Heart right ventricle (tissue), 16 donors: ENCODE data around the gene TMEM223. TPM values are rescaled to one million over a fixed set of nuclear protein-coding genes. Genes with fewer than 3 reads are reported as not detected.

Source experiments
- ATAC-seq, 8 donors: fragments of 200-7000 bp; cut with Tn5 transposase; one replicate each; pipeline ENCODE4 v1.9.1; 2020; ENCODE audit warnings: mild to moderate bottlenecking in 8 of 8, moderate library complexity in 8 of 8, moderate number of reproducible peaks in 1 of 8
- DNase-seq, 2 donors: peaks; one replicate each; pipeline ENCODE4 v3.0.0-alpha.2; 2020
- H3K27ac ChIP-seq, 10 donors: fragments of 200-600 bp; sonication (generic) in 2 of 10; one replicate each; pipeline versions ENCODE4 v1.5.0 to v1.8.0; 2020 to 2022; ENCODE audit warnings: mild to moderate bottlenecking in 3 of 10
- H3K27me3 ChIP-seq, 7 donors: fragments of 200-600 bp; one replicate each; pipeline ENCODE4 v1.8.0; 2021 to 2022; ENCODE audit warnings: mild to moderate bottlenecking in 2 of 7
- H3K36me3 ChIP-seq, 9 donors: fragments of 200-600 bp; sonication (generic) in 1 of 9; one replicate each; pipeline versions ENCODE4 v1.5.0 to v1.8.0; 2020 to 2022; ENCODE audit warnings: mild to moderate bottlenecking in 2 of 9
- H3K4me1 ChIP-seq, 9 donors: fragments of 200-600 bp; sonication (generic) in 1 of 9; one replicate each; pipeline versions ENCODE4 v1.5.0 to v1.8.0; 2020 to 2022; ENCODE audit warnings: mild to moderate bottlenecking in 4 of 9
- H3K4me3 ChIP-seq, 10 donors: fragments of 200-600 bp; sonication (generic) in 2 of 10; one replicate each; pipeline versions ENCODE4 v1.5.0 to v1.8.0; 2020 to 2022; ENCODE audit warnings: mild to moderate bottlenecking in 7 of 10, moderate library complexity in 2 of 10
- H3K9me3 ChIP-seq, 11 donors: fragments of 200-600 bp in 10 of 11; sonication (generic) in 2 of 11; one replicate each; pipeline versions ENCODE4 v1.5.0 to v1.8.0; 2013 to 2022; ENCODE audit warnings: mild to moderate bottlenecking in 2 of 11, control low read depth in 1 of 11, moderate library complexity in 1 of 11
- CTCF ChIP-seq, 9 donors: fragments of 200-600 bp; sonication (generic) in 2 of 9; IDR thresholded peaks; one replicate each; pipeline versions ENCODE4 v1.5.0 to v1.8.0; 2021 to 2022; ENCODE audit warnings: antibody characterized with exemption in 9 of 9, mild to moderate bottlenecking in 5 of 9, moderate library complexity in 1 of 9
- WGBS, 2 donors: extraction: QIAGEN DNeasy Blood & Tissue Kit; methylation state at CpG; one replicate each; pipeline ENCODE4 v1.1.7; 2013; ENCODE audit warnings: inconsistent platforms in 1 of 2; 5-methylcytosine and 5-hydroxymethylcytosine counted together
- intact Hi-C, 10 donors: fragments of 100-400 bp; cut with DNase I; formaldehyde crosslinking; loops; one replicate each; pipeline versions ENCODE4 v1.11.1 to v1.14.2; 2022
- polyA plus RNA-seq, 2 donors: library from polyadenylated mRNA; stranded (reverse); fragments of 200-250 nt; gene quantifications; one replicate each; pipeline ENCODE4 v1.2.3, GENCODE V29; 2013
- total RNA-seq, 10 donors: library from RNA; stranded (reverse); fragmentation: NEBNext Ultra II Directional in 3 of 10; extraction: Animal tissue kit (Norgen Biotek cat#: 25700) in 3 of 10; gene quantifications; one replicate each; pipeline versions ENCODE4 v1.2.1 to v1.2.4, GENCODE V29; 2021 to 2023
- donor health status: Arrhythmogenic right ventricular cardiomyopathy.
- donor health status: ischemic (EF 13 %, LVEDD 7.1; RV severe dilation, severe dysfunction).
- donor health status: healthy with polysubstance abuse.
- donor health status: DM: no; HTN: yes; CAD: no.
- donor health status: DM: no; HTN: no; CAD: no.
- donor health status: ischemic (EF 25% LVEDD 6.9; RV normal size, moderate dysfunction).
- donor health status: ischemic (EF 25% LVEDD 5.7; RV mildly dilated, moderate dysfunction).
- donor health status: healthy.
- donor health status: DM: yes; HTN: yes; CAD: no.
- donor health status: Ischemic cardiomyopathy.
- donor health status: ischemic (EF 35%, LVEDD 5.7; RV mildly dilated, moderate dysfunction).
- donor health status: nonischemic (EF 11% LVEDD 7.7; RV severe dilation, severe dysfunction).
- donor health status: DM: yes; HTN: yes; CAD: no.
- donor health status: PGD.
- donor health status: ischemic (EF 29% LVEDD 5.4; RV normal size, mild dysfunction).
- donor health status: nonischemic (EF 23%, LVEDD 6.1; RV moderate dilation, normal function).

TMEM223 gene
- total and polyA plus RNA-seq, 12 donors, result 21.9 to 75.3 (median 24.5) TPM

GRCh38 chr11:62799486-62799885 lies 7.7 kb upstream of the TMEM223 start:
- H3K36me3 ChIP-seq, result peaks cover 0 to 95% (median 86%) of the 10 kb centered on the region in 9 donors
- ATAC-seq (no peak), DNase-seq (no peak)
- intact Hi-C loops, result loop anchor here in 1 of 10 donors (5.0 kb wide), 1 partner anchor 38 kb away; the partner anchor contains the start of gene WDR74
- H3K4me3 ChIP-seq, result no peak overlapping the region
- H3K27ac ChIP-seq, result no peak overlapping the region
- H3K4me1 ChIP-seq, result peaks cover 9 to 19% (median 15%) of the 10 kb centered on the region in 9 donors
- H3K27me3 ChIP-seq, result no peaks in the 10 kb centered on the region
- WGBS, 2 donors, result 85 to 91% methylated on average over 10 of the region's 10 CpGs
- TF ChIP-seq CTCF (IDR thresholded peaks at IDR 0.05), result no peak
- no peaks in the 10 kb centered on the region for H3K9me3 ChIP-seq

GRCh38 chr11:62796281-62796680 lies 4.5 kb upstream of the TMEM223 start:
- Histone ChIP-seq H3K4me3 (no peak overlapping the region), H3K27ac (no peak overlapping the region), H3K36me3 (peaks cover 0 to 94% (median 79%) of the 10 kb centered on the region in 9 donors), H3K9me3 (no peaks in the 10 kb centered on the region), H3K27me3 (no peaks in the 10 kb centered on the region), H3K4me1 (peaks cover 4 to 20% (median 15%) of the 10 kb centered on the region in 9 donors)
- intact Hi-C loops, result loop anchor here in 1 of 10 donors (5.0 kb wide), 1 partner anchor 41 kb away; the partner anchor contains the start of gene WDR74
- no peak for TF ChIP-seq CTCF (IDR thresholded peaks at IDR 0.05)
- no peak for ATAC-seq
- 69 to 72% methylated on average over 7 of the region's 7 CpGs for WGBS, 2 donors
- DNase-seq, result no peak

GRCh38 chr11:62794201-62794775 lies 2.5 kb upstream of the TMEM223 start:
- DNase-seq (no peak), ATAC-seq (no peak)
- intact Hi-C loops, result loop anchor here in 4 of 10 donors (5.0 kb wide), 2 partner anchors 38 to 43 kb away; partner anchors contain the start of genes STX5 (in 3 of the 4), TEX54 (in 3 of the 4) and WDR74 (in 1 of the 4)
- peaks cover 0 to 90% (median 67%) of the 10 kb centered on the region in 9 donors for H3K36me3 ChIP-seq
- H3K27ac ChIP-seq, result peak overlapping the region in 1 of 10 donors; percentile 43
- no peaks in the 10 kb centered on the region for H3K9me3 ChIP-seq
- no peak for TF ChIP-seq CTCF (IDR thresholded peaks at IDR 0.05)
- WGBS, 2 donors, result 88 to 91% methylated on average over 8 of the region's 8 CpGs
- H3K4me1 ChIP-seq, result peaks cover 4 to 40% (median 31%) of the 10 kb centered on the region in 9 donors
- no peaks in the 10 kb centered on the region for H3K27me3 ChIP-seq
- no peak overlapping the region for H3K4me3 ChIP-seq

- WGBS, 2 donors, result 8 to 17% methylated on average over 11 of the region's 11 CpGs
- Histone ChIP-seq H3K4me3 (peak overlapping the region in 8 of 10 donors; percentile 77 to 97 (median 94)), H3K36me3 (peaks cover 0 to 77% (median 54%) of the 10 kb centered on the region in 9 donors), H3K4me1 (peaks cover 9 to 55% (median 48%) of the 10 kb centered on the region in 9 donors), H3K27me3 (no peaks in the 10 kb centered on the region), H3K27ac (peak overlapping the region in 9 of 10 donors; percentile 88 to 97 (median 93)), H3K9me3 (no peaks in the 10 kb centered on the region)
- TF ChIP-seq CTCF (IDR thresholded peaks at IDR 0.05), result no peak
- DNase-seq (peak; percentile 59 to 72), ATAC-seq (peak; percentile 6 to 66 (median 50))
- intact Hi-C loops, result loop anchor here in 4 of 10 donors (5.0 kb wide), 2 partner anchors 40 to 45 kb away; partner anchors contain the start of genes STX5 (in 3 of the 4), TEX54 (in 3 of the 4) and WDR74 (in 1 of the 4)
These were observed 383 bp upstream of the TMEM223 start for GRCh38 chr11:62792202-62792575.
